ENCODE measurements around the gene AMIGO2. TPM values are rescaled to one million over a fixed set of nuclear protein-coding genes. Genes with fewer than 3 reads are reported as not detected.
"Not testable (repeated sequence)": the region's sequence is repeated elsewhere in the genome, so short reads cannot be mapped to it uniquely, and the experiment has no call there.

Gene AMIGO2
- total RNA-seq, 1 experiment from 2014 or later = 16.7 TPM

DNA sequence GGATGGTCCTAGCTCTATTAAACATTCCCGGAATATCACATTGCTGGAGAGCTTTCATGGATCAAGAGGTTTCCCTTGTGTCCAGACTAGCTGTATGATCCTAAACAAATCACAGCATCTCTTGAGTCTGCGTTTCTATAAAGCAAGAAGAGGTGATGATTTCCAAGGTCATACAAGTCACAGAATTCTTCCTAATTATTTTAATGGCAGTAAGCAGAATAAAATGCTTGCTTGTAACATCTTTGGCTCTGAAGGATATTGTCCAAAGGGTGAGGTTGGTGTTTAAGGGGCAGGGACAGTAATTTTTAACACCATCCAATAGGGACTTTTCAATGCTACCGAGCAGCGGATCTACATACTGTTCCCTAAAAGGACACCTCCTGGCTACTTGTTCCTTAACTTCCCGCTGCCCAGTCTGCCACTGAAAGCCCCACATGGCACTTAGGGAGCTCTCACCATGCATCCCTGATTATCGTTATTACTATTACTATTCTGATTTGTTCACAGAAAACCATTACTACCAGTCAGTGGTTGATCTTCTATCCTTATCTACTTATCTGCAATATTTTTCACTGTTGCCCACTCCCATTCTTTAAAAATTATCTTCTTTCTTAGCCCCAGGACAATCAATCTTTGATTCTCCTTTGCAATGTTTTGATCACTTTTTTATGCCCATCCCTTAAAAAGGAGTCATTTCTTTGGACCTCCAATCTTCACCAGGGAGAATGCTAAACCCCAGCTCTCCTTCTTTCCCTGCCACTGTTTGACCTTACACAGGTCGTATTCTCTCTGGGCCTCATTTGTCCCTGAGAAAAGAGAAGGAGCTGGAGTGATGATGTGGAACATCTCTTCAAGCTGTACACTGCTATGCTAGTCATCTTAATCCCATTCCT lies 4.3 kb downstream of the AMIGO2 start:
- DNase-seq (ENCODE audit: low read depth) = no peak

DNA sequence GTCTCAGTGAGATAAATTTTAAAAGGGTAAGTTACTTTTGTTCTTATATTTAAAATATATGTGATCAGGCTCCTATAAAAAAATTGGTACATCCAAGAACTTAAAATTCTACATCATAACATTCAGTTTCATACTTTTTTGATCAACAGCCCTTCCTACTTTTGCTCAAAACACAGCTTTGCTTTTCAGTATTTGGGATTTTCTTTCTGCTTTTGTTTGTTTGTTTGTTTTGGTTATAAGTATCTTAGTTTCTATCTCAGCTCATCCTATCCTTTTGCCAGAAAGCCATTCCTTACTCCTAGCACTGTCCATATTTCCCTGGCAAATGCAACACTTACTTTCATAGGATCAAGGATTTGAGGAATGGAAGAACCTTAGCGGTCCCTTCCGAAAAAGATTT lies 5.0 kb downstream of the AMIGO2 start:
- no peak for DNase-seq (ENCODE audit: low read depth)

DNA sequence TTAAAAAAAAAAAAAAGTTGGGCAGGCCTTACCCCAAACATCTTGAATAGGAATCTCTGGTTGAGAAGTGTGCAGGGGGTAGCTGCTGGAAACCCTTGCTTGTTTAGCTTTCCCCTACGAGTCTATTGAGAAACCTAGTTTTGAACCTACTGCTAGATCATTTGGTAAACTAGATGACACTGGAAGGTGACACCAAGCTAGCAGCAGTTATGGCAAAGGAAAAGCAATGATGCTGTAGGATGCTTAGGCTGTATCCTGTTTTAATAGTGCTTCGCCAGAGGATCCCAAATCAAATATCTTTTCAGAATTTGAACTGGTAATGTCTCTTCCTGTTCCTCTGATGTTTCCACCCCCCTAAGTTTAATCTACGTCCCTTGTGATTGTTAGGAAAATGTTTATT lies 5.8 kb downstream of the AMIGO2 start:
- no peak for DNase-seq (ENCODE audit: low read depth)

DNA sequence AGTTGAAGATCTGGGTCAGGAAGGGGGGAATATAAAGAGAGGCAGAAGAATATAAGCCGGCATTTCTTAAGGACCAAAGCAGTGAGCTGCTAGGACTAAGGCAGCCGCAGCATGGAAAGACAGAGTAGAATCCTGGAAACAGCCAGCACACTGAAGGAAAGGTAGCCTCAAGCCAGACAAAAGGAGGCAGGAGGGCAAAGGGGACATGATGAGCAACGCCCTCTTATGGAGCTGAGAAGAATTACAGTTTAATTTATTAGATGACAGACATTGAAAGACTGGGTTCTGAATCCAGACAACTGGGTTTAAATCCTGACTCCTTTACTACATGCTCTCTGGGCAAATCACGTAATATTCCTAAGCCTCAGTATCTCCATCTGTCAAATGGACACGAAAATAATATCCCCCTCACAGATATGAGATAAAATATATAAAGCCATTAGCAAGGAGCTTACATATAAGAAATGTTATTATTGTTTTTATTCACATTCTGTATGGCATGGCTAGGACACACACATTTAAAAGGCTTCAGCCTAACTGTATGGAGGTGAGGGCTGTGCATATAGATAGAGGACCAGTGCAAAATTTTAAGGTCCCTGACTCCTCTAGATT lies 8.4 kb downstream of the AMIGO2 start:
- no peak for DNase-seq (ENCODE audit: low read depth)

DNA sequence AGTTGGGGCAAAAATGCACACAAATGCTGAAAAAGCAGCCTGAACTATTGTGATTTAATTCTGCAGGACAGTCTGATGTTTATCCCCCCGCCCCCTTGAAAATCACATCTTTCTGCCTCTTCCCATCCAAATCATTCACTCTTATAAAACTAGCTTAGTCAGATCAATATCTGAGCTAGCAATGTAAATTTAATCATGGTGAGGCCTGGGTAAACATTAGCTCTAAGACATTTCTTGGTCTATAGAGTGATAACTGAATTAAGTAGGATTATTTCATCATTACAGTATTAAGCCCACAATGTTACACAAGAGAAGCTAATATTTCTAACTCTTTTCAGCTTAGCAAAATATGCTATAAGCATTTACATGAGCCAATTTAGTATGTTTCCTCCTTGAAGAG lies 9.4 kb downstream of the AMIGO2 start:
- no peak for DNase-seq (ENCODE audit: low read depth)

DNA sequence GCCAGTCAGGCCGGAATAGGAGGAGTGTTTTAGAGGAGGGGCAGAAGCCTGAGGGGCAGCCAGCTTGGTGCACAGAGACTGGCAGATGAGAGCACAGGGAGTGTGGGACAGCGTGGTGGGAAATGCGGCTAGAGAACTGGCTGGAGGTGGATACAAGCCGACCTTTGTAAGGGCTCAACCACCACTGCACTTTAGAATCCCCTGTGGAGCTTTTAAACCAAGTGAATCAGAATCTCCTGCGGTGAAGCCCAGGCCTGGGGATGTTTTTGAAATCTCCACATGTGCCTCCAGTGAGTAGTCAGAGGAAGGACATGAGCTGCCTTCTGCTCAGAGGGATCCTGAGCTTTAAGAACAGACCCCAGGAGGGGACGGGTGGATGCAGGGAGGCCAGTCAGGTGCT lies 11.2 kb downstream of the AMIGO2 start:
- peak; percentile 90 for DNase-seq (ENCODE audit: low read depth)

DNA sequence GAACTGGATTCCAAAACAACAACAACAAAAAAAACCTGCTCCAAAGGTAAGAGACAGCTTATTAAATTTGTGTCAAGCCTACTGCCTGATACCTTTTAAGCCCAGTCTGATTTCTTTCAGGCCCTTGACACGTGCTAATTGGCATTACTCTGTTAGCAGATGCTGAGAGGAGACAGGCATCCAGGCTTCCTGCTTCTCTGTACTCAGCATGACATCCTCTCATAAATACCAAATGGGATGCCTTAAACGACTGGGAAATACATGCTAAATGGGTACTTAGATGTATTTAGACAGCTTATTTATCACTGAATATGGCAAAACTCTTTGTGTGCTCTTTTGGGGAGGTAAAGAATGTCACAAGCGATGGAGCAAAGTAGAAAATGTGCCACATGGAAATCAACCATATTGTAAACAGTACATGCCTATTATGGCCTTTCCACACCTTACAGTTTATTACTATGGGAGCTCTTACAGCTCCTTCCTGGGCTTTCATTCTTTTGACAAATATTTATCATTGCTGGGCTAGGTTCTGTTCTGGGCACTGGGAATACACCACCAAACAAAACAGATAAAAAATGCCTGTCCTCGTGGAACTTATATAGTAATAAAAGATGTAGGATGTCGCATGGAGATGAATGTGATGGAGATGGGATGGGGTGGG lies 11.9 kb downstream of the AMIGO2 start:
- no peak for DNase-seq (ENCODE audit: low read depth)

DNA sequence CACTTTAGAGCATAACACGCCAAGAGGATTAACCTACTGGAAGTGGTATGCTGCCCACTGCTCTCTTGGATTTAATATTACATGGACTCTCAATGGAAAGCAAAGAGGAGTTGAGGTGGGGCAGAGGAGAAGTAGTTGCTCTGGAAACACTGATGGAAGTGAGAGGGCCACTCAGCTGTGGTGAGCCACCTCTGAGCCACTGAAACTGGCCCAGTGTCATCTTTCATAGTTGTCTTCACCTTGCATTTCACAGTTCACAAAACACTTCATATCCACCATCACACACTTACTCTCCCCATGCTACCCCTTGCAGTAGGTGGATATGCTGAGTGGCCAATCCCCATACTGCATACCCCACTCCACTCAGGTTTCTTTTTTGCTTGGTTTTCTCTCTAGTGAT lies 12.6 kb downstream of the AMIGO2 start:
- DNase-seq (ENCODE audit: low read depth) = no peak

DNA sequence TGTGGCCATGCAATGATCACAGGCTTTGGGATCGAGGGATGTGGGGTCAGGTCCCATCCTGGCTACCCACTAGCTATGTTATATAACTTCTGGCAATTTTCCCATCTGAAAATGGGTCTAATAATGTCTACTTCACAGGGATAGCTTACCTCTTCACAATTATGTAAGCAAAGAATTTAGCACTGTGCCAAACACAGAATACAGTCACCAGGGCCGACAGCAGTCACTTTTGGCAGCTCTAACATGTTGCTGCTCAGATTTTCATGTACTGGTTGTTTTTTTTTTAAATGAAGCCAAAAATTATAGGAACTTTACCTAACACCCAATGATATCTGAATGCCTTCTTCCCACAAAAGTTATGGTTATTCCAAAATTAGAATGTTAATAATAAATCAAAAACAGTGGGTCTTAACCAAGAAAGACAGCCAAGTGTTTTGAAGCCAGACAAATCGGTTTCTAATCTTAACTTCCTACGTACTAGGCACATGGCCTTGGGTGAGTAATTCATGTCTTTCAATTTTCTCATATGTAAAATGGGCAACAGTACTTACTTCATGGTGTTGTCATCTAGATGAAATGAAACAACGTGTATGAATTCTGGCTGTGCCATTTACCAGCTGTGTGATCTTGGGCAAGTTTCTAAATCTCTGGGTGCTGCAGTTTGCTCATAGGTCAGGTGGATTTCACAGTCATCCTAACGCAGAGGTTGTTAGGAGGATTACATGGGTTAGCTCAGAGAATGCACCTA lies 13.3 kb downstream of the AMIGO2 start:
- DNase-seq (ENCODE audit: low read depth) = no peak

DNA sequence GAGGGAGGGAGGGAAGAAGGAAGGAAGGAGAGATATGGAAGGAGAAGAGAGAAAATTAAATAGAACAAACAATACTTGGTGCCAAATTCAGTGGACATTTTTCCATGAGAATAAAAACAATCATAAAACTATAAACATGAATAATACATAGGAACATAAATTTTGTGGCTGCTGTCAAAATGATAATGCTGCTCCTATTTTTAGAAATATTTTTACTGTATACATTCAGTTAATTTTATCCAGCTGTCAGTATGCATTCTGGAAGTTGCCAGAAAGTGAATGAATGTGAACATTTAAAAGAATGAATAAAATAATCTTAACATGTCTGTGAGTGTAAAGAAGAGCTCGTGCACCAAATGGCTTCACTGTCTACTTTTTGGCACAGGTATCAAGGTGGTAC lies 14.2 kb downstream of the AMIGO2 start:
- no peak for DNase-seq (ENCODE audit: low read depth)

DNA sequence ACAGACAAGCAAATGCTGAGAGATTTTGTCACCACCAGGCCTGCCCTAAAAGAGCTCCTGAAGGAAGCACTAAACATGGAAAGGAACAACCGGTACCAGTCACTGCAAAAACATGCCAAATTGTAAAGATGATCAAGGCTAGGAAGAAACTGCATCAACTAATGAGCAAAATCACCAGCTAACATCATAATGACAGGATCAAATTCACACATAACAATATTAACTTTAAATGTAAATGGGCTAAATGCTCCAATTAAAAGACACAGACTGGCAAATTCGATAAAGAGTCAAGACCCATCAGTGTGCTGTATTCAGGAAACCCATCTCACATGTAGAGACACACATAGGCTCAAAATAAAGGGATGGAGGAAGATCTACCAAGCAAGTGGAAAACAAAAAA lies 21.1 kb downstream of the AMIGO2 start:
- DNase-seq (ENCODE audit: low read depth) = not testable (repeated sequence)

DNA sequence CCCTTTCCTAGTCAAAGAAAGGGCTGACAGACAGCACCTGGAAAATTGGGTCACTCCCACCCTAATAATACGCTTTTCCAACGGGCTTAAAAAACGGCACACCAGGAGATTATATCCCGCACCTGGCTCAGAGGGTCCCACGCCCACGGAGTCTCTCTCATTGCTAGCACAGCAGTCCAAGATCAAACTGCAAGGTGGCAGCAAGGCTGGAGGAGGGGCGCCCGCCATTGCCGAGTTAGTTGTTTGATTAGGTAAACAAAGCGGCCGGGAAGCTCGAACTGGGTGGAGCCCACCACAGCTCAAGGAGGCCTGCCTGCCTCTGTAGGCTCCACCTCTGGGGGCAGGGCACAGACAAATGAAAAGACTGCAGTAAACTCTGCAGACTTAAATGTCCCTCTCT lies 22.8 kb downstream of the AMIGO2 start:
- not testable (repeated sequence) for DNase-seq (ENCODE audit: low read depth)

DNA sequence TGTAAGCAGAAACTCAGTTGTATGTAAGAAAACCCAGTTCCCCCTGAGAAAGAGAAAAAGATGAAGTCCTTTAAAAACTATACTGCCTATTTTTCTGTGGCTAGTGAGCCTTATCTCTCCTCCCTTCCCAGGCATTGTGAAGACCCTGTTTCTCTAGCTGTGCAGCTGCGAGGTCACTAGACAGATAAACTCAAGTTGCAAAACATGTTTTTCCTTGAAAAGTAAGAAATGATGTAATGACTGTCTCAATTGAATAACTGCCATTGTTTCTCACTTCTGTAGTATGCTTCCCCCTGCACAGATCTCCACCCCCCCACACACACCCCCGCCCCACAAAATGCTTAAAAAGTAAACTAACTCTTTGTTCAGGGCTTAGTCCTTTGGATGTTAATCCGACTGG lies 23.9 kb downstream of the AMIGO2 start:
- not testable (repeated sequence) for DNase-seq (ENCODE audit: low read depth)

DNA sequence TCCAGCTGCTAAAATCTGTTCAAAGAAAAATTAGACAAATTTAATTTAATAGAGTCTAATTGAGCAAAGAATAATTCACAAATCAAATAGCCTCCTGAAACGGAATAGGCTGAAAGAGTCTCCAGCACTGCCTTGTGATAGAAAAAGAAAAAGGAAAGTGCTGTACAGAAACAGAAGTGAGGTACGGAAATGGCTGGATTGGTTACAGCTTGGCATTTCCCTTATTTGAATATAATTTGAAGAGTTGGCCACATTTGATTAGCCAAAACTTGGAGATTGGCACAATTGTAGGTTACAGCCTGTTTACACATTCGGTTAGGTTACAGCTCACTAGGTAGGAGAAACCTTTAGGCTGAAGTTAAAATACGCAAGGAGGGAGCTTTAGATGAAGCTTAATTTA lies 25.1 kb downstream of the AMIGO2 start:
- DNase-seq (ENCODE audit: low read depth) = no peak

DNA sequence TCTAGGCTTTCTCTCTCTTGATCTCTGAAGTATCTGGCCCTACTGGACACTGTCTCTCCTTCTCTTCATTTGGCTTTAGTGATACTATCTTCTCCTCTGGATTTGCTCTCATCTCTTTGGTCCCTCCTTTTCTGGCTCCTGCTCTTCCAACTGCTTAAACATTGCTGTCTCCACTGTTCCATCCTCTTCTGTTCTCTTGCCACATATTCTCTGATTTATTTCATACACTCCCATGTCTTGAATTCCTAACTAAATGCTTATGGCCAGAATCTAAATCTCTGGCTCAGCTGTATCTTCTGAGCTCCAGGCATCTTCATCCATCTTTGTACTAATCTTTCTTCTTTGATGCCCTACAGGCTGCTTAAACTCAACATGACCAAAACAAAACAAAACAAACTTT lies 25.8 kb downstream of the AMIGO2 start:
- DNase-seq (ENCODE audit: low read depth) = no peak

DNA sequence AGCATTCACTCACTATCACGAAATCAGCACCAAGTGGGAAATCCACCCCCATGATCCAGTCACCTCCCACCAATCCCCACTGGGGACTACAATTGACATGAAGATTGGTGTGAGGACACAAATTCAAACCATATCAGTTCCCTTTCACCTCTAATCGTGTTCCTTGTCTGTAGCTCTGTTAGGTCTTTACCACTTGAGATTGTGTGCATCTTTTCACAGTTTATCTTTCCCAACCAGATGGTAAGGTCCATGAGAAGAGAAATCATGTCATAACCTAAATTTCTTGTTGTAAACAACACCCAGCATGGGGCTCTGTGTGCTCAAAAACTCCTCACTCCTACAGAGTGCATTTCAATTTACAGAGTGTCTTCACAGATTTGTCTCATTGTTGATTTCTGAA lies 27.5 kb downstream of the AMIGO2 start:
- no peak for DNase-seq (ENCODE audit: low read depth)

DNA sequence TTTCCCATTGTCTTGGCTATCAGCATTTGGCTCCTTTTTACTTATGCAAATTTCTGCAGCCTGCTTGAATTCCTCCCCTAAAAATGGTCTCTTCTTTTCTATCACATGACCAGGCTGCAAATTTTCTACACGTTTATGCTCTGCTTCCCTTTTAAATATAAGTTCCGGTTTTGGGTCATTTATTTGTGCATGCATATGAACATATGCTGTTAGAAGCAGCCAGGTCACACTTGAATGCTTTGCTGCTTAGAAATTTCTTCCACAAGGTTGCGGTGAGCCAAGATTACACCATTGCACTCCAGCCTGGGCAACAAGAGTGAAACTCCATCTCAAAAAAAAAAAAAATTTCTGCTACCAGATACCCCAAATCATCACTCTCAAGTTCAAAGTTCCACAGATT lies 28.5 kb downstream of the AMIGO2 start:
- DNase-seq (ENCODE audit: low read depth) = not testable (repeated sequence)

DNA sequence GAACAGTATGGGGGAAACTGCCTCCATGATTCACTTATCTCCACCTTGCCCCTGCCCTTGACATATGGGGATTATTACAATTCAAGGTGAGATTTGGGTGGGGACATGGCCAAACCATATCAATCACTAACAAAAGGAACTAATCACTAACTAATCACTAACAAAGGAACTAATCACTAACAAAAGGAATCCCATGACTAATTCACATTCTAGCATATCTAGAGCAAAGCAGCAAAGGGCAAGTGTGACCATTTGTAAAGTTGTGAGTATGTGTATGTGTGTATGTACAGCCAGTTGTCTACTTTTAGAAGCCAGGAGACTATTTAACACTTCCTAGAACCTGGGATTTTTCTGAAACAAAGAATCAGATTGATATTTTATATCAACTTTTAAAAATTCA lies 31.2 kb downstream of the AMIGO2 start:
- DNase-seq (ENCODE audit: low read depth) = no peak

DNA sequence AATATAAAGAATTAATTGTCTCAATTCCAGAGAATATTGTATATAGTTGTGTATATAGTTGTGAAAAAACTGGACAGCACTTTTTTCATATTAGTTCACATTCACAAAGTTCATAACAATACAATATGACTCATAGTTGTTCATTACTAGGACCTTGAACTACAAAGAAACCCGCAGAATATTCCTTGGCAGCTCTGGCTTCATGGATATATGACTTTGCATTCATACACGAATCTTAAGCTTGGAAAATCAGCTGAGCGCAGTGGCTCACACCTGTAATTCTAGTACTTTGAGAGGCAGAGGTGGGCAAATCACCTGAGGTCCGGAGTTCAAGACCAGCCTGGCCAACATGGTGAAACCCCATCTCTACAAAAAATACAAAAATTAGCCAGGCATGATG lies 38.4 kb downstream of the AMIGO2 start:
- DNase-seq (ENCODE audit: low read depth) = no peak

DNA sequence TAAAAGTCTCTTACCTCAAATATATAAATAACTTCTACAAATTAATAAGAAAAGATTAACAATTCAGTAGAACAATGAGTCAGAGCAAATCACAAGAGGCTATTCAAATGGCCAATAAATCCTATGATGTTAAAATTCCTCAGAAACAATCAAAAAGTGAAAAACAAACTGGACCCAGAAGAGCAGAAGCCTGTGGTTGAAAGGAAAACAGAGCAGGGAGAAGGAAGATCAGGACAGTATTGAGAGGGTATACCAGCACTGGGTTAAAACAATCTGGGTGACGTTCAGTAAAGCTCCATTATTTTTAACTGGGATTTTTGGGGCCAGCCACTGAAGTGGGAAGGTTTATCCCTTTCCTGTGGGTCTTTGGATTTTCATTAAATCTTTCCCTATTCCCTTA lies 40.0 kb downstream of the AMIGO2 start:
- no peak for DNase-seq (ENCODE audit: low read depth)

DNA sequence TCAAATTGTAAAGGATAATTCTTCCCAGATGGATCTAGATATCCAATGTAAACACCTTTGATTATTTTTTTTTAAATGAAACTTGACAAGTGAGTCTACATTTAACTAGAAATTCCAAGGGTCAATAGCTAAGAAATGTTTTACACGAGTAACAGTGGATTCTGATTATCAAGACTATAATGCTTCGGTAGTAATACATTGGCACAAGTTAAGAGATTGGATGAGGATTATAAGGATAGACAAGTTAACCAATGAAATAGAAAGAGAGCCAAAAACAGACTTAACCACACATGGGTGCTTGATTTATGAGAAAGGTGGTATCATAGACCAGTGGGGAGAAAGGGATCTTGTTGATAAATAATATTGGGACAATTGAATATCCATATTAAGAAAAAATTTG lies 40.7 kb downstream of the AMIGO2 start:
- DNase-seq (ENCODE audit: low read depth) = no peak

DNA sequence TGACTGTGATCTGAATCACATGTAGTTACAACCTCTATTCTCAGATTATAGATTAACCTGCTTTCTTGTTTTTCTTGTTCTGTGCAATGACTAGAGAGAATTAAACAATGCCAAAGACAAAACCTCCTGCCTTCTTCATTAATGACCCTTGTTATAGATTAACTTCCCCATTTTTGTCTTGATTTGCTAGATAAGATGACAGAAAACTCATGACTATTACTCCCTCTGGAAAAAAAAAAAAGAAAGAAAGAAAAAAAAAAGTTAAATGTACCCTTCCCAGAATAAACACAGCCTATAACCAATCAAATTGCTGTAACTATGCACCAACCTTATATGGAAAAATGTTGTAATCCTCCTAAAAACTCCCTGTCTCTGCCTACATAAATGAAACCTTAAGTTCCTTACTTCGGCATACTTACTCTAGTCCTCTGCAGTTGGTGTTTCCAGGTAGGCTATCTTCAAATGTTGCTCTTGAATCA lies 41.5 kb downstream of the AMIGO2 start:
- no peak for DNase-seq (ENCODE audit: low read depth)

Data from LHCN-M2 (cell line).